ENCODE results near the gene BASP1. TPM values are rescaled to one million over a fixed set of nuclear protein-coding genes. Genes with fewer than 3 reads are reported as not detected.

BASP1 gene
- total RNA-seq, 1 donor from 2014 or later: 86.3 TPM

GRCh38 chr5:17206021-17206420 lies 11.4 kb upstream of the BASP1 start:
- Mint-ChIP-seq H3K9me3 (ENCODE audit: low read depth) (no peaks in the 10 kb centered on the region), H3K36me3 (ENCODE audit: insufficient read depth) (no peaks in the 10 kb centered on the region), H3K4me3 (ENCODE audit: low read depth) (no peak overlapping the region), H3K27me3 (peaks cover 14% of the 10 kb centered on the region), H3K27ac (no peak overlapping the region), H3K4me1 (ENCODE audit: low read depth) (peaks cover 4% of the 10 kb centered on the region)
- no peak for TF ChIP-seq CTCF (IDR thresholded peaks at IDR 0.05; ENCODE audit: unreplicated experiment)
- no peak for DNase-seq (ENCODE audit: low spot score, unreplicated experiment)

DNA sequence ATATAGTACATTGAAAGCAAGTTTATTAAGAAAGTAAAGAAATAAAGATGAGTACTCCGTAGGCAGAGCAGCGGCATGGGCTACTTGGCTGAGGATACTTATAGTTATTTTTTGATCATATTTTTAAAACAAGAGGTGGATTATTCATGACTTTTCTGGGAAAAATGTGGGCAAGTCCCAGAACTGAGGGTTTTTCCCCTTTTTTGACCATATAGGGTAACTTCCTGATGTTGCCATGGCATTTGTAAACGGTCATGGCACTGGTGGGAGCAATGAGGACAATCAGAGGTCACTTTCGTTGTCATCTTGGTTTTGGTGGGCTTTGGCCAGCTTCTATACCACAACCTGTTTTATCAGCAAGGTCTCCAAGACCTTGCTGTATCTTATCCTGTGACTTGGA lies 5.2 kb upstream of the BASP1 start:
- Mint-ChIP-seq H3K27me3 (no peaks in the 10 kb centered on the region), H3K36me3 (ENCODE audit: insufficient read depth) (no peaks in the 10 kb centered on the region), H3K4me1 (ENCODE audit: low read depth) (peaks cover 13% of the 10 kb centered on the region), H3K9me3 (ENCODE audit: low read depth) (no peaks in the 10 kb centered on the region), H3K27ac (no peak overlapping the region), H3K4me3 (ENCODE audit: low read depth) (no peak overlapping the region)
- no peak for TF ChIP-seq CTCF (IDR thresholded peaks at IDR 0.05; ENCODE audit: unreplicated experiment)
- DNase-seq (ENCODE audit: low spot score, unreplicated experiment): no peak

GRCh38 chr5:17212996-17213395 lies 4.4 kb upstream of the BASP1 start:
- no peaks in the 10 kb centered on the region for H3K27me3 Mint-ChIP-seq
- H3K27ac Mint-ChIP-seq: no peak overlapping the region
- peaks cover 13% of the 10 kb centered on the region for H3K4me1 Mint-ChIP-seq (ENCODE audit: low read depth)
- DNase-seq (ENCODE audit: low spot score, unreplicated experiment): no peak
- no peak overlapping the region for H3K4me3 Mint-ChIP-seq (ENCODE audit: low read depth)
- no peaks in the 10 kb centered on the region for H3K9me3 Mint-ChIP-seq (ENCODE audit: low read depth)
- TF ChIP-seq CTCF (IDR thresholded peaks at IDR 0.05; ENCODE audit: unreplicated experiment): no peak
- no peaks in the 10 kb centered on the region for H3K36me3 Mint-ChIP-seq (ENCODE audit: insufficient read depth)

GRCh38 chr5:17213938-17214337 lies 3.5 kb upstream of the BASP1 start:
- no peak for DNase-seq (ENCODE audit: low spot score, unreplicated experiment)
- peaks cover 15% of the 10 kb centered on the region for H3K4me1 Mint-ChIP-seq (ENCODE audit: low read depth)
- H3K4me3 Mint-ChIP-seq (ENCODE audit: low read depth): no peak overlapping the region
- no peaks in the 10 kb centered on the region for H3K27me3 Mint-ChIP-seq
- TF ChIP-seq CTCF (IDR thresholded peaks at IDR 0.05; ENCODE audit: unreplicated experiment): no peak
- H3K36me3 Mint-ChIP-seq (ENCODE audit: insufficient read depth): no peaks in the 10 kb centered on the region
- no peaks in the 10 kb centered on the region for H3K9me3 Mint-ChIP-seq (ENCODE audit: low read depth)
- H3K27ac Mint-ChIP-seq: no peak overlapping the region

DNA sequence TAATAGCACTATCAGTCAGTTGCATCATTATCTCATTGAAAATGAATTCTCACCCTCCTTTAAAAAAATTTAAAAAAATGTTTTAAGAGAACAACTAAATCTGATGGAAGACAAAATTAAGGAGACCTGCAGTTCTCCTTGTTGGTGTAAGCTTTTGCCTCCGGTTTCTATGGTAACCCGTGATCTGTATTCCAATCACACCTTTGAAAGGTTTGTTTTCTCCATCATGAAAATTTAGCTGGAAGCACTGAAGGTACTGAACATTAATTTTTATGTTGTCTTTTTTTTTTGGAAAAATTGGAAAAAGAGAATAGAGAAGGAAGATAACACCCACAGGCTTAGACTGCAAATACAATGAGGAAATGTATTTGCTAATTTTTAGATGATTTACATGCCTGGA lies 2.5 kb upstream of the BASP1 start:
- H3K27me3 Mint-ChIP-seq: no peaks in the 10 kb centered on the region
- peaks cover 24% of the 10 kb centered on the region for H3K4me1 Mint-ChIP-seq (ENCODE audit: low read depth)
- no peak for TF ChIP-seq CTCF (IDR thresholded peaks at IDR 0.05; ENCODE audit: unreplicated experiment)
- H3K27ac Mint-ChIP-seq: no peak overlapping the region
- H3K36me3 Mint-ChIP-seq (ENCODE audit: insufficient read depth): peaks cover 3% of the 10 kb centered on the region
- no peaks in the 10 kb centered on the region for H3K9me3 Mint-ChIP-seq (ENCODE audit: low read depth)
- no peak for DNase-seq (ENCODE audit: low spot score, unreplicated experiment)
- H3K4me3 Mint-ChIP-seq (ENCODE audit: low read depth): no peak overlapping the region

Measured in progenitor cell of endocrine pancreas (in vitro differentiated cells).